ENCODE results near the gene GRM7. TPM values are rescaled to one million over a fixed set of nuclear protein-coding genes. Genes with fewer than 3 reads are reported as not detected.
"Not testable (repeated sequence)": the region's sequence is repeated elsewhere in the genome, so short reads cannot be mapped to it uniquely, and the experiment has no call there.

The GRM7 gene
- total RNA-seq, 2 donors from 2014 or later = 0.33 to 1.3 TPM

- no peak overlapping the region for H3K27ac ChIP-seq
- TF ChIP-seq CTCF (IDR thresholded peaks at IDR 0.05) = no peak
- TF ChIP-seq POLR2A (IDR thresholded peaks at IDR 0.05) = no peak
- intact Hi-C loops (cut with DNase I) = no loop called here
Observed at GRCh38 chr3:6929918-6930317, 69.0 kb downstream of the GRM7 start.

GRCh38 chr3:6935418-6935817 is 74.5 kb downstream of the GRM7 start:
- peak in 1 of 7 experiments; percentile 9 for TF ChIP-seq CTCF (IDR thresholded peaks at IDR 0.05)
- 89 to 100% methylated on average over 2 of the region's 2 CpGs for WGBS, 2 donors
- H3K27me3 ChIP-seq; H3K36me3 ChIP-seq (replicated peaks in 1 of 2; ENCODE audit: insufficient read depth in 1 of 2, low read depth in 2 of 2); intact Hi-C loops (cut with DNase I); H3K4me1 ChIP-seq; H3K4me3 ChIP-seq; ATAC-seq; H3K9me3 ChIP-seq; DNase-seq: not testable (repeated sequence)
- H3K27ac ChIP-seq = peak overlapping the region in 1 of 4 donors; percentile 10

More at GRCh38 chr3:6929918-6930317, 69.0 kb downstream of the GRM7 start:
- Histone ChIP-seq H3K4me3 (no peak overlapping the region), H3K36me3 (replicated peaks in 1 of 2; ENCODE audit: insufficient read depth in 1 of 2, low read depth in 2 of 2) (no peaks in the 10 kb centered on the region), H3K4me1 (peaks cover 10% of the 10 kb centered on the region), H3K9me3 (no peaks in the 10 kb centered on the region), H3K27me3 (no peaks in the 10 kb centered on the region)
- no peak for DNase-seq
- WGBS, 2 donors = 75 to 93% methylated on average over 2 of the region's 2 CpGs
- no peak for ATAC-seq

- Histone ChIP-seq H3K9me3 (no peaks in the 10 kb centered on the region), H3K36me3 (replicated peaks in 1 of 2; ENCODE audit: insufficient read depth in 1 of 2, low read depth in 2 of 2) (no peaks in the 10 kb centered on the region), H3K4me1 (no peaks in the 10 kb centered on the region), H3K27me3 (no peaks in the 10 kb centered on the region), H3K4me3 (no peak overlapping the region), H3K27ac (peak overlapping the region in 2 of 4 donors; percentile 10 to 47)
- peak; percentile 49 to 79 (median 64) for DNase-seq
- 31 to 59% methylated on average over 2 of the region's 2 CpGs for WGBS, 2 donors
- intact Hi-C loops (cut with DNase I) = no loop called here
- ATAC-seq = peak; percentile 74
- TF ChIP-seq CTCF (IDR thresholded peaks at IDR 0.05) (peak in 1 of 7 experiments; percentile 25), POLR2A (IDR thresholded peaks at IDR 0.05) (no peak)
Observed at GRCh38 chr3:6935970-6936369, 75.1 kb downstream of the GRM7 start.

DNA sequence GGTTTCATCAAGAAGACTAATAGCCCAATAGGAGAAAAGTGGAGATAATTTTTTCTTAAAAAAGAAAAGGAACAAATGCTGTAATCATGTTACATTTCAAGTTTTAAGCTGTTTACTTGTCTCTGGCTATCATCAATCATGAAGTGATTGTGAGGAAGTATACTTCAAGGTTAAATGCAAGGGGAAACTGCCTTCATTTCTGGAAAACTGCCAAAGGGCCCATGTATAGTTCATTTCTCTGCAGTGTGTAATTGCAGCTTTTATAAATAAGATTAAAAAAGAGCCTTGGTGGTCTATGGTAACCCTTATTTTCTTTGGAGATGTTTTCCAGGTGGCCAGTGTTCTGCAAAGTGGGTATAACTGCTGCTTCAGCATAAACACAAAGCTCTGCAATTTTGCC is 101.9 kb downstream of the GRM7 start:
- no peaks in the 10 kb centered on the region for H3K9me3 ChIP-seq
- intact Hi-C loops (cut with DNase I) = no loop called here
- DNase-seq (no peak), ATAC-seq (no peak)
- H3K27ac ChIP-seq = no peak overlapping the region
- no peaks in the 10 kb centered on the region for H3K4me1 ChIP-seq
- H3K4me3 ChIP-seq = no peak overlapping the region
- no peaks in the 10 kb centered on the region for H3K36me3 ChIP-seq (replicated peaks in 1 of 2; ENCODE audit: insufficient read depth in 1 of 2, low read depth in 2 of 2)
- TF ChIP-seq POLR2A (IDR thresholded peaks at IDR 0.05) = no peak
- TF ChIP-seq CTCF (IDR thresholded peaks at IDR 0.05) = no peak
- no peaks in the 10 kb centered on the region for H3K27me3 ChIP-seq

GRCh38 chr3:6965881-6966280 is 105.0 kb downstream of the GRM7 start:
- Histone ChIP-seq H3K27me3 (no peaks in the 10 kb centered on the region), H3K4me1 (no peaks in the 10 kb centered on the region), H3K9me3 (no peaks in the 10 kb centered on the region), H3K4me3 (no peak overlapping the region), H3K36me3 (replicated peaks in 1 of 2; ENCODE audit: insufficient read depth in 1 of 2, low read depth in 2 of 2) (no peaks in the 10 kb centered on the region), H3K27ac (no peak overlapping the region)
- intact Hi-C loops (cut with DNase I) = no loop called here
- ATAC-seq = no peak
- WGBS, 2 donors = 50 to 57% methylated on average over 5 of the region's 5 CpGs
- TF ChIP-seq POLR2A (IDR thresholded peaks at IDR 0.05) (no peak), CTCF (IDR thresholded peaks at IDR 0.05) (no peak)
- no peak for DNase-seq

Data from body of pancreas (tissue), 4 donors.